ENCODE measurements around the gene DGKI.

The DGKI gene

GRCh38 chr7:137572056-137572784 is 274.6 kb downstream of the DGKI start:
- Histone ChIP-seq H3K4me1 (ENCODE audit: control insufficient read depth in 1 of 2, insufficient read depth in 2 of 2, low read length in 2 of 2) (no peaks in the 10 kb centered on the region), H4K8ac (ENCODE audit: low read depth, low read length) (no peak overlapping the region), H2BK12ac (ENCODE audit: low read length) (no peak overlapping the region), H3K23ac (ENCODE audit: low read length) (no peak overlapping the region), H3K9ac (ENCODE audit: low read length) (no peak overlapping the region), H2AK5ac (ENCODE audit: low read length) (no peak overlapping the region), H4K12ac (ENCODE audit: low read depth, low read length) (no peak overlapping the region), H3K27me3 (ENCODE audit: insufficient read depth, low read length) (no peaks in the 10 kb centered on the region), H3K36me3 (ENCODE audit: control insufficient read depth in 1 of 2, insufficient read depth in 2 of 2, low read length in 2 of 2) (no peaks in the 10 kb centered on the region), H2BK120ac (ENCODE audit: insufficient read depth, low read length, poor library complexity) (no peak overlapping the region), H3K4ac (ENCODE audit: low read depth, low read length) (no peak overlapping the region), H3K9me3 (ENCODE audit: insufficient read depth, low read depth, low read length) (no peaks in the 10 kb centered on the region), H3K79me1 (ENCODE audit: low read length) (no peaks in the 10 kb centered on the region), H2AFZ (ENCODE audit: insufficient read depth, low read length, poor library complexity) (no peak overlapping the region), H3K18ac (ENCODE audit: low read length) (no peak overlapping the region), H3K4me2 (ENCODE audit: low read length) (no peak overlapping the region), H4K91ac (ENCODE audit: low read depth, low read length) (no peak overlapping the region), H3K27ac (ENCODE audit: low read depth, low read length) (no peak overlapping the region), H2BK5ac (ENCODE audit: low read depth, low read length, poor library complexity) (no peak overlapping the region), H3K79me2 (ENCODE audit: control insufficient read depth, insufficient read depth, low read length, poor library complexity) (no peaks in the 10 kb centered on the region), H3K14ac (ENCODE audit: low read length) (no peak overlapping the region), H3K4me3 (ENCODE audit: low read depth, low read length) (no peak overlapping the region)
- no peak for DNase-seq
- no CpG with 5 or more reads among the region's 5 CpGs for WGBS (ENCODE audit: extremely low coverage, insufficient coverage, insufficient read length)

- WGBS (ENCODE audit: extremely low coverage, insufficient coverage, insufficient read length) = no CpG with 5 or more reads among the region's 11 CpGs
These were observed 282.1 kb downstream of the DGKI start for GRCh38 chr7:137564677-137565076.

GRCh38 chr7:137563981-137564380 is 282.8 kb downstream of the DGKI start:
- Histone ChIP-seq H2BK120ac (ENCODE audit: insufficient read depth, low read length, poor library complexity) (no peak overlapping the region), H2AFZ (ENCODE audit: insufficient read depth, low read length, poor library complexity) (no peak overlapping the region), H3K79me1 (ENCODE audit: low read length) (no peaks in the 10 kb centered on the region), H2AK5ac (ENCODE audit: low read length) (no peak overlapping the region), H3K27me3 (ENCODE audit: insufficient read depth, low read length) (no peaks in the 10 kb centered on the region), H3K23ac (ENCODE audit: low read length) (no peak overlapping the region), H3K27ac (ENCODE audit: low read depth, low read length) (no peak overlapping the region), H3K9me3 (ENCODE audit: insufficient read depth, low read depth, low read length) (no peaks in the 10 kb centered on the region), H3K4me2 (ENCODE audit: low read length) (no peak overlapping the region), H4K91ac (ENCODE audit: low read depth, low read length) (no peak overlapping the region), H3K79me2 (ENCODE audit: control insufficient read depth, insufficient read depth, low read length, poor library complexity) (no peaks in the 10 kb centered on the region), H4K8ac (ENCODE audit: low read depth, low read length) (no peak overlapping the region), H3K4me3 (ENCODE audit: low read depth, low read length) (no peak overlapping the region), H2BK12ac (ENCODE audit: low read length) (no peak overlapping the region), H4K12ac (ENCODE audit: low read depth, low read length) (no peak overlapping the region), H3K4me1 (ENCODE audit: control insufficient read depth in 1 of 2, insufficient read depth in 2 of 2, low read length in 2 of 2) (no peaks in the 10 kb centered on the region), H3K14ac (ENCODE audit: low read length) (no peak overlapping the region), H2BK5ac (ENCODE audit: low read depth, low read length, poor library complexity) (no peak overlapping the region), H3K18ac (ENCODE audit: low read length) (no peak overlapping the region), H3K9ac (ENCODE audit: low read length) (no peak overlapping the region), H3K36me3 (ENCODE audit: control insufficient read depth in 1 of 2, insufficient read depth in 2 of 2, low read length in 2 of 2) (no peaks in the 10 kb centered on the region), H3K4ac (ENCODE audit: low read depth, low read length) (no peak overlapping the region)
- no peak for DNase-seq

More at GRCh38 chr7:137564677-137565076, 282.1 kb downstream of the DGKI start:
- H3K79me2 ChIP-seq (ENCODE audit: control insufficient read depth, insufficient read depth, low read length, poor library complexity) = no peaks in the 10 kb centered on the region
- no peak overlapping the region for H4K91ac ChIP-seq (ENCODE audit: low read depth, low read length)
- no peak for DNase-seq
- H3K4me3 ChIP-seq (ENCODE audit: low read depth, low read length) = no peak overlapping the region
- H3K4ac ChIP-seq (ENCODE audit: low read depth, low read length) = no peak overlapping the region
- H3K9ac ChIP-seq (ENCODE audit: low read length) = no peak overlapping the region
- no peak overlapping the region for H3K23ac ChIP-seq (ENCODE audit: low read length)
- no peak overlapping the region for H2BK5ac ChIP-seq (ENCODE audit: low read depth, low read length, poor library complexity)
- H3K4me2 ChIP-seq (ENCODE audit: low read length) = no peak overlapping the region
- H3K4me1 ChIP-seq (ENCODE audit: control insufficient read depth in 1 of 2, insufficient read depth in 2 of 2, low read length in 2 of 2) = no peaks in the 10 kb centered on the region
- no peak overlapping the region for H4K8ac ChIP-seq (ENCODE audit: low read depth, low read length)
- H4K12ac ChIP-seq (ENCODE audit: low read depth, low read length) = no peak overlapping the region
- H3K27me3 ChIP-seq (ENCODE audit: insufficient read depth, low read length) = no peaks in the 10 kb centered on the region
- H2BK12ac ChIP-seq (ENCODE audit: low read length) = no peak overlapping the region
- no peaks in the 10 kb centered on the region for H3K36me3 ChIP-seq (ENCODE audit: control insufficient read depth in 1 of 2, insufficient read depth in 2 of 2, low read length in 2 of 2)
- no peak overlapping the region for H2AFZ ChIP-seq (ENCODE audit: insufficient read depth, low read length, poor library complexity)
- H3K9me3 ChIP-seq (ENCODE audit: insufficient read depth, low read depth, low read length) = no peaks in the 10 kb centered on the region
- no peak overlapping the region for H3K27ac ChIP-seq (ENCODE audit: low read depth, low read length)
- H3K14ac ChIP-seq (ENCODE audit: low read length) = no peak overlapping the region
- H3K79me1 ChIP-seq (ENCODE audit: low read length) = no peaks in the 10 kb centered on the region
- H3K18ac ChIP-seq (ENCODE audit: low read length) = no peak overlapping the region
- no peak overlapping the region for H2BK120ac ChIP-seq (ENCODE audit: insufficient read depth, low read length, poor library complexity)
- H2AK5ac ChIP-seq (ENCODE audit: low read length) = no peak overlapping the region

GRCh38 chr7:137547485-137547884 is 299.3 kb downstream of the DGKI start:
- Histone ChIP-seq H3K23ac (ENCODE audit: low read length) (no peak overlapping the region), H3K14ac (ENCODE audit: low read length) (no peak overlapping the region), H3K4ac (ENCODE audit: low read depth, low read length) (no peak overlapping the region), H2BK120ac (ENCODE audit: insufficient read depth, low read length, poor library complexity) (no peak overlapping the region), H2BK12ac (ENCODE audit: low read length) (no peak overlapping the region), H3K4me1 (ENCODE audit: control insufficient read depth in 1 of 2, insufficient read depth in 2 of 2, low read length in 2 of 2) (no peaks in the 10 kb centered on the region), H3K18ac (ENCODE audit: low read length) (no peak overlapping the region), H3K4me2 (ENCODE audit: low read length) (no peak overlapping the region), H3K79me1 (ENCODE audit: low read length) (no peaks in the 10 kb centered on the region), H4K12ac (ENCODE audit: low read depth, low read length) (no peak overlapping the region), H4K91ac (ENCODE audit: low read depth, low read length) (no peak overlapping the region), H3K79me2 (ENCODE audit: control insufficient read depth, insufficient read depth, low read length, poor library complexity) (no peaks in the 10 kb centered on the region), H3K9me3 (ENCODE audit: insufficient read depth, low read depth, low read length) (no peaks in the 10 kb centered on the region), H2AK5ac (ENCODE audit: low read length) (no peak overlapping the region), H2BK5ac (ENCODE audit: low read depth, low read length, poor library complexity) (no peak overlapping the region), H3K36me3 (ENCODE audit: control insufficient read depth in 1 of 2, insufficient read depth in 2 of 2, low read length in 2 of 2) (no peaks in the 10 kb centered on the region), H2AFZ (ENCODE audit: insufficient read depth, low read length, poor library complexity) (no peak overlapping the region), H3K4me3 (ENCODE audit: low read depth, low read length) (no peak overlapping the region), H3K27me3 (ENCODE audit: insufficient read depth, low read length) (no peaks in the 10 kb centered on the region), H3K9ac (ENCODE audit: low read length) (no peak overlapping the region), H3K27ac (ENCODE audit: low read depth, low read length) (no peak overlapping the region), H4K8ac (ENCODE audit: low read depth, low read length) (no peak overlapping the region)
- no peak for DNase-seq
- no CpG with 5 or more reads among the region's 3 CpGs for WGBS (ENCODE audit: extremely low coverage, insufficient coverage, insufficient read length)

Measured in trophoblast cell (in vitro differentiated cells and primary cell).